Measurements from ENCODE around the gene ZNF562.
"Not testable (repeated sequence)": the region's sequence is repeated elsewhere in the genome, so short reads cannot be mapped to it uniquely, and the experiment has no call there.

ZNF562 gene

DNA sequence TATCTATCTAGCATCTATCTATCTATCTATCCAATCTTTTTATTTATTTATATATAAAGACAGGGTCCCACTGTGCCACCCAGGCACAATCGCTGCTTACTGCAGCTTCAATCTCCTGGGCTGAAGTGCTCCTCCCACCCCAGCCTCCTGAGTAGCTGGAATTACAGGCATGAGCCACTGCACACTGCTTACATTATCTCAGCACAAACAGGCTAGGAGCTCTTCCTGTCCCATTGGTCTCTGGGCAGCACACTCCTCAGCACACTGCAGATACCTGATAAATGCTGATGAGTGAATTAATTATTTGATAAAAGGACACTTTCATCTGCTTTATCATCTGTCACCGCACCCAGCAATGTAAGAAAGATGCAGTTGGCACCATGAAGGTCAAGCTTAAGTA is 16.1 kb downstream of the ZNF562 start:
- Histone ChIP-seq H3K4me1 (no peaks in the 10 kb centered on the region), H3K27me3 (no peaks in the 10 kb centered on the region), H3K9me3 (peaks cover 0 to 12% (median 11%) of the 10 kb centered on the region in 3 donors), H3K27ac (no peak overlapping the region), H3K36me3 (peaks cover 47 to 68% (median 58%) of the 10 kb centered on the region in 3 donors), H3K4me3 (no peak overlapping the region)
- TF ChIP-seq CTCF (IDR thresholded peaks at IDR 0.05), result no peak
- intact Hi-C loops (cut with DNase I; ENCODE audit: low total_unique reads), result no loop called here
- no peak for DNase-seq

GRCh38 chr19:9653066-9653555 is 21.8 kb downstream of the ZNF562 start:
- Histone ChIP-seq H3K9me3 (peaks cover 0 to 37% (median 33%) of the 10 kb centered on the region in 3 donors), H3K36me3 (peaks cover 82 to 96% (median 95%) of the 10 kb centered on the region in 3 donors)
- intact Hi-C loops (cut with DNase I; ENCODE audit: low total_unique reads); H3K4me3 ChIP-seq; H3K27ac ChIP-seq; DNase-seq; H3K4me1 ChIP-seq; H3K27me3 ChIP-seq: not testable (repeated sequence)

DNA sequence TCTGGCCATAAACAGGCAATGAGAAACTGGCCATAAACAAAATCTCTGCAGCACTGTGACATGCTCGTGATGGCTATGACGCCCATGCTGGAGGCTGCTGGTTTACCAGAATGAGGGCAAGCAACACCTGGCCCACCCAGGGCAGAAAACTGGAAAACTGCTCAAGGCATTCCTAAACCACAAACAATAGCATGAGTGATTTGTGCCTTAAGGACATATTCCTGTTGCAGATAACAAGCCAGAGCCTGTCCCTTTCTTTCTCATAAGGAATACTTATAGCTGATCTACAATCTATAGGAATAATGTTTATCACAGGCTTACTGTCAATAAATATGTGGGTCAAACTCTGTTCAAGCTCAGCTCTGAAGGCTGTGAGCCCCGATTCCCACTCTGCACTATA is 23.4 kb downstream of the ZNF562 start:
- Histone ChIP-seq H3K36me3 (peaks cover 87 to 95% (median 94%) of the 10 kb centered on the region in 3 donors), H3K9me3 (peaks cover 0 to 37% (median 33%) of the 10 kb centered on the region in 3 donors)
- DNase-seq; H3K27me3 ChIP-seq; H3K4me1 ChIP-seq; intact Hi-C loops (cut with DNase I; ENCODE audit: low total_unique reads); H3K27ac ChIP-seq; H3K4me3 ChIP-seq: not testable (repeated sequence)

DNA sequence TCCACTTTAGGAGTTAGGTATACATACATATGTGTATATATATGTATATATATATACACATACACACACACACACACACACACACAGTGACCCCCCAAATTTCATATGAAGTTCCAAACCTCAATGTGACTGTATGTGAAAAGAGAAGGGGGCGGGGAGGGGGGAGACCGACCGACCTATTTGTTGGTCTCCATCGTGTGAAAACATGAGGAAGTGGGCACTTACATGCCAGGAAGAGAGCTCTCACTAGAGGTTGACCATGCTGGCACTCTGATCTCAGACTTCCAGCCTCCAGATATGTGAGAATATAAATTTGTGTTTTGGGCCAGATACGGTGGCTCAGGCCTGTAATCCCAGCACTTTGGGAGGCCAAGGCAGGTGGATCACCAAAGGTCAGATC is 24.6 kb downstream of the ZNF562 start:
- no peak for DNase-seq
- Histone ChIP-seq H3K27ac (no peak overlapping the region), H3K4me3 (no peak overlapping the region), H3K9me3 (peaks cover 0 to 35% (median 33%) of the 10 kb centered on the region in 3 donors), H3K27me3 (no peaks in the 10 kb centered on the region), H3K36me3 (peaks cover 80 to 94% (median 87%) of the 10 kb centered on the region in 3 donors), H3K4me1 (no peaks in the 10 kb centered on the region)
- intact Hi-C loops (cut with DNase I; ENCODE audit: low total_unique reads), result no loop called here
- no peak for TF ChIP-seq CTCF (IDR thresholded peaks at IDR 0.05)

DNA sequence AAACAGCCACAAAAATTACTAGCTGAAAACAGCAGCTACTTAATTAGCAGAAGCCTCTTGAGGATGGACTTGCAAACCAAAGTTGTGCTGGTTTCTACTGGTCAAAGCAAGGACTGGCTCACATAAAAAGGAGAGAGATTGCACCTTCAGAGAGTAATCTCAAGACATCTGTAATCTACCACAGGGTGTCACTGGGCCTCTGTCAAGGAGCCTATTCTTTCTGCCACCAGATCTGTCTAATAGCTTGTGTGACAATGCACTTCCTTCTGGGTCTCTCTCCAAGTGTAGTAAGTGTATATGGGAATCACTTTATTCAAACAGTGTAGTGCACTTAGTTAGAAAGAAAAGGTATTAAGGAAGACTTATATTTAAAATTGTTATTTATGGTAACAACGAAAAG is 29.4 kb downstream of the ZNF562 start:
- peaks cover 34 to 86% (median 63%) of the 10 kb centered on the region in 3 donors for H3K36me3 ChIP-seq
- no peaks in the 10 kb centered on the region for H3K27me3 ChIP-seq
- no peak for TF ChIP-seq CTCF (IDR thresholded peaks at IDR 0.05)
- no peak for DNase-seq
- no peaks in the 10 kb centered on the region for H3K9me3 ChIP-seq
- no peak overlapping the region for H3K27ac ChIP-seq
- intact Hi-C loops (cut with DNase I; ENCODE audit: low total_unique reads), result no loop called here
- H3K4me3 ChIP-seq, result no peak overlapping the region
- no peaks in the 10 kb centered on the region for H3K4me1 ChIP-seq

DNA sequence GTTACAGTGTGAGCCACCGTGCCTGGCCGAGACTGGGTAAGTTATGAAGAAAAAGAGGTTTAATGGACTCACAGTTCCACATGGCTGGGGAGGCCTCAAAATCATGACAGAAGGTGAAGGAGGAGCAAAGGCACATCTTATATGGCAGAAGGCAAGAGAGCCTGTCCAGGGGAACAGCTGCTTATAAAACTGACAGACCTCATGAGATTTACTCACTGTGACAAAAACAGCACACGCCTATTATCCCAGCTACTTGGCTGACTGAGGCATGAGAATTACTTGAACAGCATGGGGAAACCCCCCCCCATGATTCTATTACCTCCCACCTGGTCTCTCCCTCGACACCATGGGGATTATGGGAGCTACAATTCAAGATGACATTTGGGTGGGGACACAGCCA is 30.4 kb downstream of the ZNF562 start:
- intact Hi-C loops (cut with DNase I; ENCODE audit: low total_unique reads), result no loop called here
- no peak overlapping the region for H3K4me3 ChIP-seq
- no peaks in the 10 kb centered on the region for H3K4me1 ChIP-seq
- H3K9me3 ChIP-seq, result no peaks in the 10 kb centered on the region
- DNase-seq, result no peak
- H3K36me3 ChIP-seq, result peaks cover 31 to 88% (median 54%) of the 10 kb centered on the region in 3 donors
- no peak for TF ChIP-seq CTCF (IDR thresholded peaks at IDR 0.05)
- no peaks in the 10 kb centered on the region for H3K27me3 ChIP-seq
- H3K27ac ChIP-seq, result no peak overlapping the region

DNA sequence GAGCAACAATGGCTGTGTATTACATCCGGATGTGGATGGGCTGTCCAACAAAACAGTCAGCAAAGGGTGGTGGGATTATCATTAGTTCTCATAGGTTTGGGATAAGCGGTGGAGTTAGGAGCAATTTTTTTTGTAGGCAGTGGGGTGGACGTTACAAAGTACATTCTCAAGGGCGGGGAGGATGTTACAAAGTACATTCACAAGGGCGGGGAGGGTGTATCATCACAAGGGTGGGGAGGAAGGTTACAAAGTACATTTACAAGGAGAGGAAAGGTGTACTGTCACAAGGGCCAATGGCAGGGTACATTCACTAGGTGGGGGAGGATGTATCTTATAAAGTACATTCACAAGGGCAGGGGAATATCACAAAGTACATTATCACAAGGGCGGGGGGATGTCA is 33.1 kb downstream of the ZNF562 start:
- no peak for TF ChIP-seq CTCF (IDR thresholded peaks at IDR 0.05)
- Histone ChIP-seq H3K27ac (no peak overlapping the region), H3K36me3 (peaks cover 11 to 75% (median 29%) of the 10 kb centered on the region in 3 donors), H3K9me3 (no peaks in the 10 kb centered on the region), H3K27me3 (no peaks in the 10 kb centered on the region), H3K4me3 (no peak overlapping the region), H3K4me1 (no peaks in the 10 kb centered on the region)
- intact Hi-C loops (cut with DNase I; ENCODE audit: low total_unique reads), result no loop called here
- no peak for DNase-seq
